ENCODE results near the gene DNAAF9. TPM values are rescaled to one million over a fixed set of nuclear protein-coding genes. Genes with fewer than 3 reads are reported as not detected.

Gene DNAAF9
- total and polyA plus RNA-seq, 2 of the 8 experiments (the other 6 are each of a cell fraction or from before 2014, with no cell fraction given) = 2.6 to 5.7 TPM

DNA sequence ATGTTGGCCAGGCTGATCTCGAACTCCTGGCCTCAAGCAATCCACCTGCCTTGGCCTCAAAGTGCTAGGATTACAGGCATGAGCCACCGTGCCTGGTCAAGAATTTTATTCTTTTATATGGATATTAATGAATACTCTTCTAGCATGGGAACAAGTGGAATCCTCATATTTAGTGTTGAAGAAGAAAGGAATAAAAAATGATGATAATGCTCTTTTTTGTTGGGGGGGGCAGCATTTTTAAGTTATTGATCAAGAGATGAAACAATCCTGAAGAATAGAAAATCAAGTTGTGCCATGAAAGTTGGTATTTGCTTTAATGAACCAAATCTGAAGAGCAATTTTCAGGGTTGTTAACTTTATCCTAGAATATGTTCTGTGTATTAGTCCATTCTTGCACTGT, 6.7 kb upstream of the DNAAF9 start:
- TF ChIP-seq HDAC2 (IDR thresholded peaks at IDR 0.05; ENCODE audit: borderline replicate concordance in 1 of 2, low read depth in 2 of 2, low read length in 2 of 2) (no peak), JUN (IDR thresholded peaks at IDR 0.05; ENCODE audit: low read depth, low read length) (no peak), RBBP5 (IDR thresholded peaks at IDR 0.05; ENCODE audit: borderline replicate concordance, low read depth, low read length) (no peak), SRF (IDR thresholded peaks at IDR 0.05; ENCODE audit: low read depth, low read length) (no peak)
- Histone ChIP-seq H3K4me1 (replicated peaks in 1 of 4; ENCODE audit: control insufficient read depth in 3 of 4, insufficient read depth in 4 of 4, low read length in 3 of 4) (no peaks in the 10 kb centered on the region), H3K56ac (replicated peaks; ENCODE audit: insufficient read length, low read depth, low read length) (no peak overlapping the region), H3K27me3 (replicated peaks in 1 of 4; ENCODE audit: control insufficient read depth in 3 of 4, extremely low read depth in 1 of 4, insufficient read depth in 3 of 4, low read length in 3 of 4) (no peaks in the 10 kb centered on the region; a peak in 1 of 7 replicates), H2BK12ac (ENCODE audit: low read depth, low read length) (no peak overlapping the region), H3K9me3 (ENCODE audit: insufficient read depth in 2 of 2, low read depth in 1 of 2, low read length in 1 of 2) (peaks cover 4 to 7% of the 10 kb centered on the region in 2 experiments; a peak in 3 of 4 replicates), H3K36me3 (ENCODE audit: control insufficient read depth in 2 of 4, insufficient read depth in 4 of 4, low read length in 3 of 4) (no peaks in the 10 kb centered on the region), H2BK5ac (ENCODE audit: low read depth, low read length) (no peak overlapping the region), H4K8ac (ENCODE audit: extremely low read depth, insufficient read depth, low read length) (no peak overlapping the region), H3K4me2 (ENCODE audit: insufficient read depth in 1 of 2, low read depth in 2 of 2, low read length in 2 of 2) (no peak overlapping the region), H2BK120ac (replicated peaks; ENCODE audit: low read depth, low read length) (no peak overlapping the region), H2BK15ac (ENCODE audit: low read length) (no peak overlapping the region), H4K20me1 (replicated peaks in 1 of 2; ENCODE audit: control insufficient read depth in 1 of 2, insufficient read depth in 2 of 2, low read length in 2 of 2) (no peaks in the 10 kb centered on the region), H3K4me3 (ENCODE audit: extremely low read depth in 1 of 4, insufficient read depth in 2 of 4, low read depth in 3 of 4, low read length in 4 of 4) (no peak overlapping the region), H3K79me2 (ENCODE audit: control insufficient read depth in 1 of 2, insufficient read depth in 2 of 2, low read length in 2 of 2) (no peaks in the 10 kb centered on the region), H2AK5ac (ENCODE audit: low read depth, low read length) (no peak overlapping the region), H3K23ac (ENCODE audit: insufficient read length) (no peak overlapping the region), H2BK20ac (ENCODE audit: low read length) (no peak overlapping the region), H3K9ac (replicated peaks in 1 of 4; ENCODE audit: extremely low read depth in 1 of 4, low read depth in 3 of 4, low read length in 3 of 4) (no peak overlapping the region), H3K79me1 (ENCODE audit: low read depth, low read length) (no peaks in the 10 kb centered on the region), H3K14ac (ENCODE audit: insufficient read length) (no peak overlapping the region), H3K27ac (ENCODE audit: low read depth, low read length) (no peak overlapping the region), H4K91ac (replicated peaks; ENCODE audit: insufficient read length, low read length) (no peak overlapping the region), H3K23me2 (ENCODE audit: low read depth, low read length) (no peaks in the 10 kb centered on the region; the same call in 1 of the 2 replicates), H4K5ac (ENCODE audit: insufficient read length, low read depth, low read length) (no peak overlapping the region), H3K4ac (replicated peaks; ENCODE audit: insufficient read length, low read depth, low read length) (no peak overlapping the region), H2AFZ (ENCODE audit: low read length) (no peak overlapping the region), H3K18ac (ENCODE audit: extremely low read depth, low read length) (no peak overlapping the region)
- CTCF ChIA-PET (ENCODE audit: partially characterized antibody) = no interaction called here
- DNase-seq (ENCODE audit: low read depth in 1 of 2, low spot score in 2 of 2) (no peak), FAIRE-seq (no peak)
- WGBS, 2 experiments (ENCODE audit: extremely low coverage in 1 of 2, insufficient coverage in 1 of 2, insufficient read length in 1 of 2, insufficient replicate concordance in 2 of 2, low coverage in 1 of 2, low lambda C conversion rate in 2 of 2, missing lambda C conversion rate in 1 of 2) = 91% methylated on average over 2 of the region's 2 CpGs; no CpG with 5 or more reads in 1 of the 2 experiments
- POLR2A ChIA-PET (ENCODE audit: partially characterized antibody) = no interaction called here
